NB4 (cell line): ENCODE measurements around the gene CTNNAL1.
A peak's percentile ranks its signal among the peaks of the same experiment; 100 is the strongest.

Source experiments
- DNase-seq: peaks from one replicate; pipeline ENCODE4 v3.0.0; 2010; ENCODE audit warnings: low read depth
- H3K4me3 ChIP-seq: one replicate; pipeline ENCODE4 v1.5.1; 2011; ENCODE audit warnings: mild to moderate bottlenecking, low read depth, low read length, moderate library complexity
- CTCF ChIP-seq: IDR thresholded peaks from one replicate; pipeline ENCODE4 v1.5.1; 2012; ENCODE audit warnings: low read depth, low read length
- MYC ChIP-seq: IDR thresholded peaks from 2 replicates; pipeline ENCODE4 v1.6.1; 2011; ENCODE audit warnings: low read depth, low read length
- POLR2A ChIP-seq: IDR thresholded peaks from 2 replicates; pipeline ENCODE4 v1.6.1; 2011; ENCODE audit warnings: mild to moderate bottlenecking; ENCODE audit not compliant: insufficient read length; ENCODE audit errors: extremely low read depth
- TF ChIP-seq, protein P1 (sequence below): IDR thresholded peaks from 2 replicates; pipeline ENCODE4 v1.6.1; 2011; ENCODE audit warnings: low read depth, low read length

CTNNAL1 gene

DNA sequence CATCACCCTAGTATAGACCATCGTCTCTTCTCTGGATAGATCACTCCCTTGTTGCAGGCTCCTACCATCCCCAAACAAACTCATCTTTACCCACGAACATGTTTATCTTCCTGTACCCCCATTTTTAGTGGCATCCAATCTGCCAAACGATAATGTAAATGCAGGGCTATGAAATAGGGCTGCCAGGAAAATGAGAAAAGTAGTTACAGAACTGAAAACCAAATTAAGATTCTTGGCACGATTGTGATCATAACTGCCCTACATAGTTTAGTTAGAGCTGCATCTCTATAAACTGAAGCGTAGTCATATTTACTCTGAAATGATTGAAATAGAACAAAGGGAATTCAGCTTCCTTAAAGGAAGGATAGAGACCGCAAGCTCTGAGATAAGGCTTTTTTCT lies 53.0 kb downstream of the CTNNAL1 start:
- DNase-seq: no peak
- no peak for TF ChIP-seq MYC
- no peak for TF ChIP-seq CTCF
- H3K4me3 ChIP-seq: no peak overlapping the region

DNA sequence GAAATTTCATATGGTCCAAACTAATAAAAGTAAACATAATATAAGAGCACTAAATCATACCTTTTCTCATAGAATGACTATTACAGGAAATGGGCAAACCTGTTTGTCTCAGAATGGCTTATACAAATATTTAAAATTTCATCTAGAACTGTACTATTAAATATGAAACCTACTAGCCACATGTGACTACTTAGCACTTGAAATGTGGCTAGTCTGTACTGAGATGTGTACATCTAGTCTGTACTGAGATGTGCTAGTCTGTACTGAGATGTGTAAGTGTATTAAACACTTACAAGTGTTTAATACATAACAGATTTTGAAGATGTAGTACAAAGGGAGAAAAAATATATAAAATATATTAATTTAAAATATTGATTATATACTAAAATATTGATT lies 56.7 kb downstream of the CTNNAL1 start:
- no peak for TF ChIP-seq POLR2A
- TF ChIP-seq MYC: no peak
- TF ChIP-seq, protein P1, sequence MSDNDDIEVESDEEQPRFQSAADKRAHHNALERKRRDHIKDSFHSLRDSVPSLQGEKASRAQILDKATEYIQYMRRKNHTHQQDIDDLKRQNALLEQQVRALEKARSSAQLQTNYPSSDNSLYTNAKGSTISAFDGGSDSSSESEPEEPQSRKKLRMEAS: no peak
- TF ChIP-seq CTCF: no peak
- DNase-seq: no peak
- H3K4me3 ChIP-seq: no peak overlapping the region

DNA sequence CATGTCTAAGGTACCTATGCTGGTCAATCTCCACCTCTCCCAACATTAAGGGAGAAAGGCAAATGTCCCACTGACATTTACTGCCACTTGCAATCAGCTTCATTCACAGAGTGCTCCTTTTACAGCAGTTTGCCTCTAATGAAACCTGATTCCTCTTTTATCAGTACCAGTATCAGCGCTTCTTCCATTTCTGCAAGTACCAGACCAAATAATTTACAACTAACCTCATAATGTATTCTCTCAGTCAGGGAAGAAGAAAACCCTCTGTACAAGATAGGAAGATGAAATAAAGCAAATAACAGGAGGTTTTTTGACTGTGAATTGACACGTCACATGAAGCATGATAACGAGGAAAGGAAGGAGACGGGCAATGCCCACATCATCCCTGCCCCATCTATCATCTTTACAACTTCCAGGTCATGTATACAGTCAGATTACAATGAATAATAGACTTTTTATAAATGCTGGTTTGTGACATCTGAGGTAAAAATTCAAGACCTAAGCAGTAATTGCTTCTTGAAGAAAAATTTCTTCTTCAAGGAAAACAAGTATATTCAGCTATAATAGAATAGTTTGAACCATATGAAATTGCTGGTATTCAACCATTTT lies 57.2 kb downstream of the CTNNAL1 start:
- no peak overlapping the region for H3K4me3 ChIP-seq
- no peak for DNase-seq
- TF ChIP-seq CTCF (no peak), POLR2A (no peak), MYC (no peak)
- TF ChIP-seq, protein P1: no peak

- TF ChIP-seq POLR2A: no peak
- TF ChIP-seq MYC: no peak
- TF ChIP-seq CTCF: peak; percentile 41
- TF ChIP-seq, protein P1: no peak
- peak; percentile 57 for DNase-seq
- no peak overlapping the region for H3K4me3 ChIP-seq
Measured at GRCh38 chr9:108953983-108954574, 59.2 kb downstream of the CTNNAL1 start.

GRCh38 chr9:108951578-108951977 lies 61.7 kb downstream of the CTNNAL1 start:
- TF ChIP-seq, protein P1: no peak
- TF ChIP-seq MYC (no peak), CTCF (no peak), POLR2A (no peak)
- H3K4me3 ChIP-seq: no peak overlapping the region
- no peak for DNase-seq
